HL-60 (cell line): Measurements from ENCODE around the gene ANKRD40CL.
"Not testable (repeated sequence)": the region's sequence is repeated elsewhere in the genome, so short reads cannot be mapped to it uniquely, and the experiment has no call there.

ENCODE experiments used
- DNase-seq, 2 experiments: peaks; one replicate each; pipeline ENCODE4 v3.0.0-alpha.2; 2010 to 2020; ENCODE audit warnings: low read depth in 1 of 2, low spot score in 1 of 2
- H3K27ac ChIP-seq: fragments of 250-450 bp; sonication (Bioruptor Pico); replicated peaks from 2 replicates; pipeline ENCODE4 v1.5.1; 2020; ENCODE audit warnings: mild to moderate bottlenecking, moderate library complexity
- H3K27me3 ChIP-seq: fragments of 250-450 bp; sonication (Bioruptor Pico); 2 replicates; pipeline ENCODE4 v1.5.1; 2021; ENCODE audit warnings: mild to moderate bottlenecking, moderate library complexity; ENCODE audit not compliant: insufficient read depth, poor library complexity, severe bottlenecking
- H3K4me3 ChIP-seq: replicated peaks from 2 replicates; pipeline ENCODE4 v1.5.1; 2011; ENCODE audit warnings: mild to moderate bottlenecking, control low read depth, low read length; ENCODE audit not compliant: insufficient read depth
- CTCF ChIP-seq: IDR thresholded peaks from one replicate; pipeline ENCODE4 v1.5.1; 2011; ENCODE audit warnings: low read length, control low read depth, inconsistent platforms; ENCODE audit not compliant: insufficient read depth
- GABPA ChIP-seq: IDR thresholded peaks from 2 replicates; pipeline ENCODE4 v1.6.1; 2012; ENCODE audit warnings: low read depth
- POLR2AphosphoS5 ChIP-seq: IDR thresholded peaks from 2 replicates; pipeline ENCODE4 v1.6.1; 2012; ENCODE audit warnings: low read depth
- REST ChIP-seq: IDR thresholded peaks from 2 replicates; pipeline ENCODE4 v1.6.1; 2012; ENCODE audit warnings: low read depth; ENCODE audit not compliant: insufficient replicate concordance
- SPI1 ChIP-seq: IDR thresholded peaks from 2 replicates; pipeline ENCODE4 v1.6.1; 2012; ENCODE audit warnings: low read depth, mild to moderate bottlenecking, borderline replicate concordance

ANKRD40CL gene

GRCh38 chr17:50725769-50726655 lies 41.3 kb downstream of the ANKRD40CL start:
- DNase-seq: no peak
- no peak for TF ChIP-seq REST
- TF ChIP-seq GABPA: no peak
- no peak for TF ChIP-seq POLR2AphosphoS5
- TF ChIP-seq CTCF: no peak
- TF ChIP-seq SPI1: no peak
- Histone ChIP-seq H3K27ac (no peak overlapping the region), H3K4me3 (no peak overlapping the region), H3K27me3 (no peaks in the 10 kb centered on the region)

GRCh38 chr17:50724622-50725021 lies 42.7 kb downstream of the ANKRD40CL start:
- not testable (repeated sequence) for DNase-seq, H3K27me3 ChIP-seq, H3K27ac ChIP-seq, H3K4me3 ChIP-seq

GRCh38 chr17:50722746-50723145 lies 44.6 kb downstream of the ANKRD40CL start:
- no peak for TF ChIP-seq GABPA
- Histone ChIP-seq H3K4me3 (peak overlapping the region; percentile 76; the same call in 1 of the 2 replicates), H3K27me3 (no peaks in the 10 kb centered on the region), H3K27ac (no peak overlapping the region; the same call in 1 of the 2 replicates)
- no peak for DNase-seq

GRCh38 chr17:50721194-50722010 lies 45.9 kb downstream of the ANKRD40CL start:
- TF ChIP-seq GABPA (peak; percentile 79), REST (no peak), SPI1 (no peak), POLR2AphosphoS5 (no peak)
- H3K4me3 ChIP-seq: peak overlapping the region; percentile 76
- DNase-seq: peak in 1 of 2 experiments; percentile 28
- no peaks in the 10 kb centered on the region for H3K27me3 ChIP-seq
- peak overlapping the region; percentile 97 for H3K27ac ChIP-seq
